ENCODE results near the gene GATA1.

- TF ChIP-seq CTCF (IDR thresholded peaks at IDR 0.05): no peak
- no peak for TF ChIP-seq EP300 (IDR thresholded peaks at IDR 0.05)
- no peak for TF ChIP-seq REST (IDR thresholded peaks at IDR 0.05)
- no peak for TF ChIP-seq FOSB (CRISPR knock-in tag; IDR thresholded peaks at IDR 0.05)
- TF ChIP-seq HDAC2 (IDR thresholded peaks at IDR 0.05): no peak
- no peak for TF ChIP-seq BCL3 (IDR thresholded peaks at IDR 0.05)
- TF ChIP-seq RFX5 (IDR thresholded peaks at IDR 0.05): no peak
- no peak for TF ChIP-seq RCOR1 (IDR thresholded peaks at IDR 0.05; ENCODE audit: low read depth, low read length)
- no peak for TF ChIP-seq TP53 (CRISPR knock-in tag; IDR thresholded peaks at IDR 0.05)
- TF ChIP-seq MAZ (IDR thresholded peaks at IDR 0.05; ENCODE audit: borderline replicate concordance, low read depth, low read length): no peak
- TF ChIP-seq MYC (IDR thresholded peaks at IDR 0.05; ENCODE audit: borderline replicate concordance, low read length): no peak
- TF ChIP-seq PBX3 (IDR thresholded peaks at IDR 0.05): no peak
- TF ChIP-seq FOXS1 (CRISPR knock-in tag; IDR thresholded peaks at IDR 0.05): no peak
Measured at GRCh38 chrX:48779399-48779798, 7.0 kb upstream of the GATA1 start.
